ENCODE results near the gene FBXO24. TPM values are rescaled to one million over a fixed set of nuclear protein-coding genes. Genes with fewer than 3 reads are reported as not detected.
"Not testable (repeated sequence)": the region's sequence is repeated elsewhere in the genome, so short reads cannot be mapped to it uniquely, and the experiment has no call there.

FBXO24 gene, protein sequence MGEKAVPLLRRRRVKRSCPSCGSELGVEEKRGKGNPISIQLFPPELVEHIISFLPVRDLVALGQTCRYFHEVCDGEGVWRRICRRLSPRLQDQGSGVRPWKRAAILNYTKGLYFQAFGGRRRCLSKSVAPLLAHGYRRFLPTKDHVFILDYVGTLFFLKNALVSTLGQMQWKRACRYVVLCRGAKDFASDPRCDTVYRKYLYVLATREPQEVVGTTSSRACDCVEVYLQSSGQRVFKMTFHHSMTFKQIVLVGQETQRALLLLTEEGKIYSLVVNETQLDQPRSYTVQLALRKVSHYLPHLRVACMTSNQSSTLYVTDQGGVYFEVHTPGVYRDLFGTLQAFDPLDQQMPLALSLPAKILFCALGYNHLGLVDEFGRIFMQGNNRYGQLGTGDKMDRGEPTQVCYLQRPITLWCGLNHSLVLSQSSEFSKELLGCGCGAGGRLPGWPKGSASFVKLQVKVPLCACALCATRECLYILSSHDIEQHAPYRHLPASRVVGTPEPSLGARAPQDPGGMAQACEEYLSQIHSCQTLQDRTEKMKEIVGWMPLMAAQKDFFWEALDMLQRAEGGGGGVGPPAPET
- total RNA-seq = 1 to 10 TPM; 1.3 to 1.5 TPM

DNA sequence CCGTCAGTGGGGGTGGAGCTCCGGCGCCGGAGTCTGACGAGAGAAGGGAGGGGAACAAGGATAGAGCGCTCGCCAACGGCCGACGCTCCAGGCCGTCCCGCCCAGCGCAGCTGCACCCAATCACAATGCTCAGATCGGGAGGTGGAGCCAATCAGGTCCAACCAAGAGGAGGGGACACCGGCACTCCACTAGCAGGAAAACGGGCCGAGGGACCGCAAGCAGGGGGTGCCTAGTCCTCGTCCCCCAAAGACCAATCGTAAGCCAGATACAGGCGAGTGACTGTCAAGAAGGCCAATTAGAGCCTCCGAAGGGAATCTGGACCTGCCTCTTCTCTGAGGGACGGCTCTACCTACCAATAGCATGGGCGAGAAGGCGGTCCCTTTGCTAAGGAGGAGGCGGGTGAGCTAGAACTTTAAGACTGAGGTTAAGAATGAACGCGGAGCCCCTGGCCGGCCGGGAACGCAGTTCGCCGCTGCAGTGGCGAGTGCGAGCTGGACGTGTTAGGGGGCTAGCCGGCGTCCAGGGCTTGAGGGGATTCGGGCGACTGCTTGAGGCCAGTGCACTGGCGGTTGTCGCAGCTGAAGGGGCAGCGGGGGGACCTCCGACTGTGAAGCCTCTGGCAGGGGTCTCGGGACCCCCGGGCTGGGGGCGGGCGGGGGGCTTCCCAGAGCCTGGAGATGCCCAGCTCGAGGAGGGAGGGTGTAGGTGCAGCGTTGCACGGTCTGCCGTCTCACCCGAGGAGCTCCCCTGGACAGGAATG lies at the start of gene FBXO24:
Gene FBXO24, plus strand, starts transcription at position 63 of the 760 bp plus-strand sequence. Its CDS starts 298 bp downstream, at position 361.
- Mint-ChIP-seq H3K27me3 (peaks cover 5% of the 10 kb centered on the region), H3K9me3 (no peaks in the 10 kb centered on the region), H3K36me3 (ENCODE audit: low read depth) (peaks cover 12% of the 10 kb centered on the region), H3K4me3 (peak within 1 kb of the TSS; percentile 92), H3K27ac (peak within 1 kb of the TSS; percentile 92), H3K4me1 (peaks cover 27% of the 10 kb centered on the region)
- ChIA-PET CTCF (interaction anchor here (0.7 to 4.0 kb wide), 23 partner anchors 8 to 139 kb away, joined by 3 to 22 read pairs (median 4); partner anchors contain the start of genes GNB2, MOSPD3 and POP7), POLR2A (interaction anchor here (0.6 to 1.0 kb wide), 7 partner anchors 12 to 159 kb away, joined by 3 to 9 read pairs (median 5); partner anchors contain the start of gene MOSPD3)
- peak; percentile 100 for DNase-seq

DNA sequence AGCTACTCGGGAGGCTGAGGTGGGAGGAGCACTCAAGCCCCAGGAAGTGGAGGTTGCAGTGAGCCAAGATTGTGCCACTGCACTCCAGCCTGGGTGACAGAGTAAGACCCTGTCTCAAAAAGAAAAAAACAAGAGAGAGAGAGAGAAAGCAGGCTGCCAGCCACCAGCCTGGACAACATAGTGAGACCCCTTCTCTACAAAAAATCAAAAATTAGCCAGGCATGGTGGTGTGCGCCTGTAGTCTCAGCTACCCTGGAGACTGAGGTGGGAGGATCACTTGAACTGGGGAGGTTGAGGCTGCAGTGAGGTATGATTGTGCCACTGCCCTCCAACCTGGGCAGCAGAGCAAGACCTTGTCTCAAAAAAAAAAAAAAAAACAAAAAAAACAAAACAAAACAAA lies 49.4 kb upstream of the FBXO24 start:
- Mint-ChIP-seq H3K36me3 (ENCODE audit: low read depth) (peaks cover 13% of the 10 kb centered on the region), H3K4me1 (peaks cover 29% of the 10 kb centered on the region), H3K27ac (peak overlapping the region; percentile 31)
- H3K4me3 Mint-ChIP-seq, H3K9me3 Mint-ChIP-seq, H3K27me3 Mint-ChIP-seq, DNase-seq: not testable (repeated sequence)
- POLR2A ChIA-PET = interaction anchor here (0.7 kb wide), 1 partner anchor 15 kb away, joined by 5 read pairs; no protein-coding TSS in a partner anchor
- CTCF ChIA-PET = interaction anchor here (2.5 kb wide), 1 partner anchor 22 kb away, joined by 6 read pairs; no protein-coding TSS in a partner anchor

DNA sequence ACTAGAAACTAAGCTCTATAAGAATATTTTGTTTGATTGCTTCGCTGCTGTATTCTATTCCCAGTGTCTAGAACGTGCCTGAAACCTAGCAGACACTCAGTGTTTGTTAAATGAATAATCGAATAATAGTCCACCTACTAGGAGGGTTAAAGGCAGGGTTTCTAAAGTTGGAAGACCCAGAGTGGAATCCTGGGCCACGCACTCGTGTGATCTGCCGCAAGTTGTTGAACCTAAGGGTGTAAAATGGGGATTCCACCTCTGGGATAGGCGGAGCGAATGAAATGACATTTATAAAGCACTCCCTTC lies 47.8 kb upstream of the FBXO24 start:
- Mint-ChIP-seq H3K36me3 (ENCODE audit: low read depth) (peaks cover 13% of the 10 kb centered on the region), H3K27me3 (no peaks in the 10 kb centered on the region)
- CTCF ChIA-PET = interaction anchor here (1.7 to 2.5 kb wide), 2 partner anchors 21 to 56 kb away, joined by 5 to 6 read pairs; no protein-coding TSS in a partner anchor

DNA sequence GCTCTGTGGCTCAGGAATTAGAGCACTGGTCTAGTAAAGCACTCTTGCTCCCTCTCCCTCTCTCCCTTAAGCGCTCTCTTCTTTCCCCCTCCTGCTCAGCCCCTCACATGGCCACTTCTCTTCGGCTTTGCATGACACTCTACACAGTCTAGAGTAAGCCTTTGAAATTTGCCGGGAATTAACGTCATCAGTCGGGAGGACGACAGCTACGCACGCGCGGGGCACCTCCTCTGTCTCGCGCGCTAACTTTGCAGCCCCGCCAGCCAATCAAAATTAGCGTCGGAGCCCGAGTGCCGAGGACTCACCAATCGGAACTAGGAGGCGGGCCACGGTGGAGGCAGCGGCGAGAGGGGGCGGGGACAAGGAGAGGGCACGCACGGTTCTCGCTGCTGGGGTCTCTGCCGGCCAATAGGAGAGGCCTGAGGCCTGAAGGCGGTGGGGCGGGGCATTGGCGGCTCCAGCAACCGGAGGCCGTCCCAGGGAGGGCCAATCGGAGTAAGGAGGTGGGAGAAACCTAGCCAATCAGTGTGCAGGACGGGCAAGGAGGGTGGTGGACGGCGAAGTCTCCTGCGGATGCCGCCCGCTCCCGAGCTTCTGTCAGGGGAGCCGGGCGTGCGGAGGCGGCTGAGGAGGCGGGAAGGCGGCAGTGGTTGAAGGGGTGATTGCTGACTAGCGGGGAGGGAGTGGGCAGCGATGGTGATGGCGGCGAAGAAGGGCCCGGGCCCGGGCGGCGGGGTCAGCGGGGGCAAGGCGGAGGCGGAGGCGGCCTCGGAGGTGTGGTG lies 47.3 kb upstream of the FBXO24 start, which contains the start of gene AGFG2:
Gene AGFG2, plus strand, starts transcription at position 550 of the 782 bp plus-strand sequence. Its CDS starts 144 bp downstream, at position 694.
- H3K4me1 Mint-ChIP-seq = peaks cover 48% of the 10 kb centered on the region
- peak; percentile 100 for DNase-seq
- H3K27ac Mint-ChIP-seq = peak within 1 kb of the TSS; percentile 83
- H3K27me3 Mint-ChIP-seq = no peaks in the 10 kb centered on the region
- H3K36me3 Mint-ChIP-seq (ENCODE audit: low read depth) = peaks cover 15% of the 10 kb centered on the region
- ChIA-PET CTCF (interaction anchor here (0.7 to 2.5 kb wide), 5 partner anchors 17 to 167 kb away, joined by 3 to 6 read pairs (median 3); partner anchors contain the start of gene POP7), POLR2A (no interaction called here)
- peak within 1 kb of the TSS; percentile 99 for H3K4me3 Mint-ChIP-seq
- no peaks in the 10 kb centered on the region for H3K9me3 Mint-ChIP-seq

More for the DNA sequence above, 47.8 kb upstream of the FBXO24 start:
- Mint-ChIP-seq H3K27ac (peak overlapping the region; percentile 82), H3K4me3 (peak overlapping the region; percentile 99), H3K4me1 (peaks cover 43% of the 10 kb centered on the region), H3K9me3 (no peaks in the 10 kb centered on the region)
- POLR2A ChIA-PET = no interaction called here
- DNase-seq = no peak

DNA sequence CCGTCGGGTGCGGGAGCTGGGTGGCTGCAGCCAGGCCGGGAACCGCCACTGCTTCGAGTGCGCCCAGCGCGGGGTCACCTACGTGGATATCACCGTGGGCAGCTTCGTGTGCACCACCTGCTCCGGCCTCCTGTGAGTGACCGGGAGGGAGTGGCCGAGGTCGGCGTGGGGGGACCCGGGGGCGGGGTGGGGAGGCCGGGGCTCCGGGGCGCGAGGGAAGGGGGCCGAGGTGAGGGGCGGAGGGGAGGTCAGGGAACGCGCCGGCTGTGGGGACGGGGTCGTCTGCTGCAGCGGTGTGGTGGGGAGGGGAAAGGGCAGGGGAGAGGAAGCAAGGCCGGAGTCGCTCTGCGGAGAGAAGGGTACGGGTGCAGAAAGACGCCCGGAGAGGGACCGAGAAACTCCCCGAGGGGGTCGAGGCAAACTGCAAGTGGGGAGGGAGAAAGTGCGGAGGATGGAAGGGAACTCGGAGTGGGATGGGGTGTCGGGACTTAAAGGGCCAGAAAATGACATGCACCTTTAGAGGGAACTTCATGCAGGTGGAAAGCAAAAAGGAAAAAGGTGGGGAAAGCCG lies 46.6 kb upstream of the FBXO24 start:
- CTCF ChIA-PET = interaction anchor here (0.7 to 1.7 kb wide), 7 partner anchors 16 to 166 kb away, joined by 3 to 5 read pairs (median 3); partner anchors contain the start of gene POP7
- Mint-ChIP-seq H3K4me1 (peaks cover 55% of the 10 kb centered on the region), H3K27ac (peak overlapping the region; percentile 83), H3K9me3 (no peaks in the 10 kb centered on the region), H3K36me3 (ENCODE audit: low read depth) (peaks cover 18% of the 10 kb centered on the region), H3K27me3 (no peaks in the 10 kb centered on the region), H3K4me3 (peak overlapping the region; percentile 99)
- peak; percentile 22 for DNase-seq
- POLR2A ChIA-PET = interaction anchor here (0.6 kb wide), 1 partner anchor 186 kb away, joined by 3 read pairs; no protein-coding TSS in a partner anchor

DNA sequence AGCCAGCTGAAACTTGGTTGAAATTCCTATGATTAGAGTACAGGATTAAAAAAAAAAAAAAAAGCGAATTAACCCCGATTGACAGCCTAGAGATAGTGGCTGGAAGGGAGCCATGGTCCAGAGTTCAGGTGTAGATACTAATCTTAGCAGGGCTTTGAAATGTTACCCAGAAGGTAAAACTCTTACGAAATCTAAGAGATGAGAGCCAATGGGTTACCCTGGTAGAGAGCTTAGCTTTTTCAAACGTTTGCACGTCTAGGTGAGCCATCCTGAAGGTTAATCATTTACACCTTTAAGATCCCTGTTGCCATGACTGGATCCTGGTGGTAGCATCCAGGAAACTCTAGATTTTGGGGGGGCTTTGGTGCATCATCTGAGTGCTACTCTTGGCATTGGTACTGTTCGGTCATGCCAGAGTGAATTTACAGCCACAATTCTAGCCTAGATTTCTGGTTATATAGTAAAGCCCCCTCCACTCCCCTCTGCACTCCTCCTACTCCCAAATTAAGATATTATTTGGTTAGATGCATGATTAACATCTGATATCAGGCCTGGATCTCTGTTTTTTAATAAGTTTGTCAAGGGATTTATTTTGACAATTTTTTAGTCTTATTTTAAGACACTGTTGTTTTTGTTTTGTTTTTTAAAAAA lies 45.9 kb upstream of the FBXO24 start:
- ChIA-PET CTCF (interaction anchor here (0.6 to 1.2 kb wide), 4 partner anchors 15 to 136 kb away, joined by 3 to 4 read pairs (median 3); no protein-coding TSS in a partner anchor), POLR2A (interaction anchor here (0.6 kb wide), 1 partner anchor 185 kb away, joined by 3 read pairs; no protein-coding TSS in a partner anchor)
- DNase-seq = no peak
- peak overlapping the region; percentile 99 for H3K4me3 Mint-ChIP-seq
- peak overlapping the region; percentile 83 for H3K27ac Mint-ChIP-seq
- peaks cover 18% of the 10 kb centered on the region for H3K36me3 Mint-ChIP-seq (ENCODE audit: low read depth)
- peaks cover 62% of the 10 kb centered on the region for H3K4me1 Mint-ChIP-seq
- H3K27me3 Mint-ChIP-seq = no peaks in the 10 kb centered on the region
- no peaks in the 10 kb centered on the region for H3K9me3 Mint-ChIP-seq

DNA sequence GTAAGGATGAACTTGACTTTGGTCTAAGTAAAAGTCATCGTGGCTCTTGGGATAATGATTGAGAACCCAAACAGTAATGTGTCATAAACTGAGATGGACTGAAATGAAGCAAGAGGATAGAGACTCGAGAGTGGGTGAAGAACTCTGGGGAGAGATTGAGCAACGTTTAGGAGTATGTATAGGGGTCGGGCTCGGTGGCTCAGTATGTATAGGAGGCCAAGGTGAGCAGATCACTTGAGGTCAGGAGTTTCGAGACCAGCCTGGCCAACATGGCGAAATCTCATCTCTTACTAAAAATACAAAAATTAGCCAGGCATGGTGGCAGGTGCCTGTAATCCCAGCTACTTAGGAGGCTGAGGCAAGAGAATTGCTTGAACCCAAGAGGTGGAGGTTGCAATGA lies 44.8 kb upstream of the FBXO24 start:
- CTCF ChIA-PET = interaction anchor here (0.7 to 1.9 kb wide), 4 partner anchors 8 to 43 kb away, joined by 3 to 16 read pairs (median 10); no protein-coding TSS in a partner anchor
- H3K36me3 Mint-ChIP-seq (ENCODE audit: low read depth) = peaks cover 18% of the 10 kb centered on the region
- POLR2A ChIA-PET, H3K27me3 Mint-ChIP-seq, DNase-seq, H3K9me3 Mint-ChIP-seq: not testable (repeated sequence)
- H3K4me1 Mint-ChIP-seq = peaks cover 73% of the 10 kb centered on the region
- H3K27ac Mint-ChIP-seq = peak overlapping the region; percentile 20
- peak overlapping the region; percentile 99 for H3K4me3 Mint-ChIP-seq

DNA sequence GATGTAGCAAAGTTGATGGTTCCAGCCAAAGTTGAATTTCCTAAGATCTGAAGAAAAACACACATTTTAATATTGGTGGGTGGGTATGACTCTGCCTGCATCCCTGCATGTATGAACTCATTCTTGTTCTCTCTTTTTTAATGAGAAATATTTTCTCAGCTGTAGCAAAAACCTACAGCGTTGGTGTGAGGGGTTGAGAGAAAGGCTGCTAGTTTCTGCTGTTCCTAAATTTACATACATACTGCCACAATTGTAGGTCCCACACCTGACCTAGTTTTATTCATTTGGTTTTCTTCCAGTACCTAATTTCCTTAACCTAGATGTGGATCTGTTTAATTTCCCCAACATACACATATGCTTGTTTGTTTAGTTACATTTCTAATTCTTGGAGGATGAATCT lies 42.5 kb upstream of the FBXO24 start:
- peaks cover 91% of the 10 kb centered on the region for H3K4me1 Mint-ChIP-seq
- H3K9me3 Mint-ChIP-seq = no peaks in the 10 kb centered on the region
- H3K27me3 Mint-ChIP-seq = no peaks in the 10 kb centered on the region
- H3K4me3 Mint-ChIP-seq = peak overlapping the region; percentile 16
- ChIA-PET POLR2A (no interaction called here), CTCF (interaction anchor here (7.3 kb wide), 1 partner anchor 17 kb away, joined by 49 read pairs; no protein-coding TSS in a partner anchor)
- peaks cover 29% of the 10 kb centered on the region for H3K36me3 Mint-ChIP-seq (ENCODE audit: low read depth)
- H3K27ac Mint-ChIP-seq = peak overlapping the region; percentile 87
- no peak for DNase-seq

DNA sequence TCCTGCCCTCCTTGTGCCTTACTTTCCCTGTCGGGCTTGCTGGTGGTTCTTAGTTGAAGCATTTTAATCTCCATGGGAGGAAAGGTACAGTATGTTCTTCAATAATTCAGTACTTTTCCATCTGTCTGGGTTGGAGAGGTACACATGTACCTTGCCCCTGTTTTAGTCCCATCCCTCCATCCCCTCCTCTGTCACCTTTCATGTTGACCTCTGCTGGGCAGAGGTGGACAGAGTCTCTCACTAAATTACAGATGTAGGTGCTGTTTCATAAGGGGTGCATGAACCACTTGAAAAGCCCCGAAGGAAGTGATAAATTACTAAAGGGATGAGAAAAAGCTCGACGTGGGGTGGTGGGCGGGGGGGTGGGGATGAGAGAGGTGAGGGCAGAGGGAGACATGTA lies 41.7 kb upstream of the FBXO24 start:
- Mint-ChIP-seq H3K4me1 (peaks cover 94% of the 10 kb centered on the region), H3K27me3 (no peaks in the 10 kb centered on the region), H3K4me3 (peak overlapping the region; percentile 16), H3K9me3 (no peaks in the 10 kb centered on the region), H3K27ac (peak overlapping the region; percentile 87), H3K36me3 (ENCODE audit: low read depth) (peaks cover 33% of the 10 kb centered on the region)
- DNase-seq = no peak
- CTCF ChIA-PET = interaction anchor here (1.4 to 7.3 kb wide), 3 partner anchors 16 to 92 kb away, joined by 3 to 49 read pairs (median 4); no protein-coding TSS in a partner anchor
- POLR2A ChIA-PET = no interaction called here

DNA sequence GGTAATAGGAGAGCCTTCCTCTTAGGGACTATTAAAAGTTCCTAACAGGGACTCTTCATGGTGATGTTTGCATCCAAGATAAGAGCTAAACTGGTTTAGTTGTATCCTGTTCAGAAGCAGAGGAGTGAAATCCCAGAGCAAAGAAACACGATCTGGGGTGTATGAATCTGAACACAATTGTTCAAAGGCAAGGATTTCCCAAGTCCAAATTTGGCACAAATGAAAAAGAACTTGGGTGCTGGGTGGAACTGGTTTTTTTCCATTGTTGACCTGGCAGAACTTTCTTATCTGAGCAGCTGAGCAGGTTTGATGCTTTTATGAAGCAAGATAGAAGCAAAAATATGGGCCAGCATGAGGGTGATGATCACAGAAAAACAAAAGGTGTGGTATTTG lies 41.2 kb upstream of the FBXO24 start:
- Mint-ChIP-seq H3K4me3 (peak overlapping the region; percentile 48), H3K4me1 (peaks cover 95% of the 10 kb centered on the region), H3K9me3 (no peaks in the 10 kb centered on the region), H3K36me3 (ENCODE audit: low read depth) (peaks cover 36% of the 10 kb centered on the region), H3K27me3 (no peaks in the 10 kb centered on the region), H3K27ac (peak overlapping the region; percentile 87)
- no peak for DNase-seq
- CTCF ChIA-PET = interaction anchor here (0.6 to 7.3 kb wide), 8 partner anchors 16 to 1890 kb away, joined by 3 to 49 read pairs (median 3); partner anchors contain the start of gene SLC12A9
- POLR2A ChIA-PET = no interaction called here

Data from activated CD4-positive, alpha-beta T cell treated with anti-CD3 and anti-CD28 coated beads, Interleukin-2, amount 10 ng/mL, durations not matched to agents 7 days and 5 days (primary cell).